ENCODE data around the gene TNFAIP8L1.

TNFAIP8L1 gene

GRCh38 chr19:4613254-4613751 is 26.0 kb upstream of the TNFAIP8L1 start:
- no peak overlapping the region for H3K4me3 ChIP-seq (ENCODE audit: low read depth, low read length)
- H3K9ac ChIP-seq (ENCODE audit: low read length): no peak overlapping the region
- H3K27ac ChIP-seq (ENCODE audit: low read depth, low read length): no peak overlapping the region
- no peaks in the 10 kb centered on the region for H3K36me3 ChIP-seq (ENCODE audit: control insufficient read depth, insufficient read depth, low read length)
- no peaks in the 10 kb centered on the region for H3K9me3 ChIP-seq (ENCODE audit: control insufficient read depth, insufficient read depth, low read depth, low read length)
- peaks cover 8% of the 10 kb centered on the region for H3K4me1 ChIP-seq (ENCODE audit: control insufficient read depth, insufficient read depth, low read length)
- peaks cover 5% of the 10 kb centered on the region; the same call in 1 of the 2 replicates for H3K27me3 ChIP-seq (ENCODE audit: control insufficient read depth, insufficient read depth, low read length)

GRCh38 chr19:4618019-4618418 is 21.3 kb upstream of the TNFAIP8L1 start:
- Histone ChIP-seq H3K4me3 (ENCODE audit: low read depth, low read length) (no peak overlapping the region), H3K27me3 (ENCODE audit: control insufficient read depth, insufficient read depth, low read length) (peaks cover 7% of the 10 kb centered on the region; the same call in 1 of the 2 replicates), H3K9ac (ENCODE audit: low read length) (no peak overlapping the region), H3K36me3 (ENCODE audit: control insufficient read depth, insufficient read depth, low read length) (no peaks in the 10 kb centered on the region), H3K27ac (ENCODE audit: low read depth, low read length) (no peak overlapping the region), H3K9me3 (ENCODE audit: control insufficient read depth, insufficient read depth, low read depth, low read length) (no peaks in the 10 kb centered on the region), H3K4me1 (ENCODE audit: control insufficient read depth, insufficient read depth, low read length) (peaks cover 3% of the 10 kb centered on the region; the same call in 1 of the 2 replicates)

- Histone ChIP-seq H3K9ac (ENCODE audit: low read length) (no peak overlapping the region), H3K4me1 (ENCODE audit: control insufficient read depth, insufficient read depth, low read length) (peaks cover 5% of the 10 kb centered on the region; the same call in 1 of the 2 replicates), H3K9me3 (ENCODE audit: control insufficient read depth, insufficient read depth, low read depth, low read length) (no peaks in the 10 kb centered on the region), H3K27ac (ENCODE audit: low read depth, low read length) (no peak overlapping the region), H3K36me3 (ENCODE audit: control insufficient read depth, insufficient read depth, low read length) (no peaks in the 10 kb centered on the region), H3K4me3 (ENCODE audit: low read depth, low read length) (no peak overlapping the region), H3K27me3 (ENCODE audit: control insufficient read depth, insufficient read depth, low read length) (peaks cover 7% of the 10 kb centered on the region; the same call in 1 of the 2 replicates)
Observed at GRCh38 chr19:4619668-4620294, 19.5 kb upstream of the TNFAIP8L1 start.

- Histone ChIP-seq H3K27me3 (ENCODE audit: control insufficient read depth, insufficient read depth, low read length) (peaks cover 7% of the 10 kb centered on the region; the same call in 1 of the 2 replicates), H3K4me3 (ENCODE audit: low read depth, low read length) (no peak overlapping the region), H3K36me3 (ENCODE audit: control insufficient read depth, insufficient read depth, low read length) (no peaks in the 10 kb centered on the region), H3K9ac (ENCODE audit: low read length) (no peak overlapping the region), H3K27ac (ENCODE audit: low read depth, low read length) (no peak overlapping the region), H3K4me1 (ENCODE audit: control insufficient read depth, insufficient read depth, low read length) (peaks cover 5% of the 10 kb centered on the region; the same call in 1 of the 2 replicates), H3K9me3 (ENCODE audit: control insufficient read depth, insufficient read depth, low read depth, low read length) (no peaks in the 10 kb centered on the region)
Observed at GRCh38 chr19:4620675-4621074, 18.6 kb upstream of the TNFAIP8L1 start.

- Histone ChIP-seq H3K27me3 (ENCODE audit: control insufficient read depth, insufficient read depth, low read length) (peaks cover 6% of the 10 kb centered on the region; the same call in 1 of the 2 replicates), H3K27ac (ENCODE audit: low read depth, low read length) (no peak overlapping the region), H3K4me1 (ENCODE audit: control insufficient read depth, insufficient read depth, low read length) (peaks cover 5% of the 10 kb centered on the region; the same call in 1 of the 2 replicates), H3K36me3 (ENCODE audit: control insufficient read depth, insufficient read depth, low read length) (no peaks in the 10 kb centered on the region), H3K9me3 (ENCODE audit: control insufficient read depth, insufficient read depth, low read depth, low read length) (no peaks in the 10 kb centered on the region), H3K4me3 (ENCODE audit: low read depth, low read length) (no peak overlapping the region), H3K9ac (ENCODE audit: low read length) (no peak overlapping the region)
Observed at GRCh38 chr19:4622695-4623421, 16.5 kb upstream of the TNFAIP8L1 start.

GRCh38 chr19:4624301-4624700 is 15.0 kb upstream of the TNFAIP8L1 start:
- H3K27ac ChIP-seq (ENCODE audit: low read depth, low read length): no peak overlapping the region
- no peak overlapping the region for H3K9ac ChIP-seq (ENCODE audit: low read length)
- H3K4me3 ChIP-seq (ENCODE audit: low read depth, low read length): no peak overlapping the region

GRCh38 chr19:4624733-4625362 is 14.5 kb upstream of the TNFAIP8L1 start:
- H3K9ac ChIP-seq (ENCODE audit: low read length): no peak overlapping the region
- H3K4me1 ChIP-seq (ENCODE audit: control insufficient read depth, insufficient read depth, low read length): peaks cover 5% of the 10 kb centered on the region; the same call in 1 of the 2 replicates
- no peaks in the 10 kb centered on the region for H3K27me3 ChIP-seq (ENCODE audit: control insufficient read depth, insufficient read depth, low read length)
- no peak overlapping the region for H3K27ac ChIP-seq (ENCODE audit: low read depth, low read length)
- H3K9me3 ChIP-seq (ENCODE audit: control insufficient read depth, insufficient read depth, low read depth, low read length): no peaks in the 10 kb centered on the region
- no peaks in the 10 kb centered on the region for H3K36me3 ChIP-seq (ENCODE audit: control insufficient read depth, insufficient read depth, low read length)
- no peak overlapping the region for H3K4me3 ChIP-seq (ENCODE audit: low read depth, low read length)

More at GRCh38 chr19:4624301-4624700, 15.0 kb upstream of the TNFAIP8L1 start:
- Histone ChIP-seq H3K4me1 (ENCODE audit: control insufficient read depth, insufficient read depth, low read length) (peaks cover 5% of the 10 kb centered on the region; the same call in 1 of the 2 replicates), H3K9me3 (ENCODE audit: control insufficient read depth, insufficient read depth, low read depth, low read length) (no peaks in the 10 kb centered on the region), H3K27me3 (ENCODE audit: control insufficient read depth, insufficient read depth, low read length) (no peaks in the 10 kb centered on the region; the same call in 1 of the 2 replicates), H3K36me3 (ENCODE audit: control insufficient read depth, insufficient read depth, low read length) (no peaks in the 10 kb centered on the region)

GRCh38 chr19:4633140-4633967 is 6.0 kb upstream of the TNFAIP8L1 start:
- Histone ChIP-seq H3K9me3 (ENCODE audit: control insufficient read depth, insufficient read depth, low read depth, low read length) (no peaks in the 10 kb centered on the region), H3K36me3 (ENCODE audit: control insufficient read depth, insufficient read depth, low read length) (no peaks in the 10 kb centered on the region), H3K27me3 (ENCODE audit: control insufficient read depth, insufficient read depth, low read length) (peaks cover 11% of the 10 kb centered on the region), H3K9ac (ENCODE audit: low read length) (no peak overlapping the region), H3K4me3 (ENCODE audit: low read depth, low read length) (no peak overlapping the region), H3K27ac (ENCODE audit: low read depth, low read length) (no peak overlapping the region), H3K4me1 (ENCODE audit: control insufficient read depth, insufficient read depth, low read length) (peaks cover 10% of the 10 kb centered on the region; the same call in 1 of the 2 replicates)

GRCh38 chr19:4635754-4636116 is 3.6 kb upstream of the TNFAIP8L1 start:
- Histone ChIP-seq H3K27ac (ENCODE audit: low read depth, low read length) (no peak overlapping the region), H3K9me3 (ENCODE audit: control insufficient read depth, insufficient read depth, low read depth, low read length) (no peaks in the 10 kb centered on the region), H3K27me3 (ENCODE audit: control insufficient read depth, insufficient read depth, low read length) (peaks cover 11% of the 10 kb centered on the region), H3K9ac (ENCODE audit: low read length) (peak overlapping the region; percentile 80), H3K4me3 (ENCODE audit: low read depth, low read length) (peak overlapping the region; percentile 82), H3K4me1 (ENCODE audit: control insufficient read depth, insufficient read depth, low read length) (peaks cover 23% of the 10 kb centered on the region), H3K36me3 (ENCODE audit: control insufficient read depth, insufficient read depth, low read length) (no peaks in the 10 kb centered on the region)

- Histone ChIP-seq H3K4me1 (ENCODE audit: control insufficient read depth, insufficient read depth, low read length) (peaks cover 23% of the 10 kb centered on the region), H3K4me3 (ENCODE audit: low read depth, low read length) (peak overlapping the region; percentile 82), H3K9me3 (ENCODE audit: control insufficient read depth, insufficient read depth, low read depth, low read length) (no peaks in the 10 kb centered on the region), H3K36me3 (ENCODE audit: control insufficient read depth, insufficient read depth, low read length) (no peaks in the 10 kb centered on the region), H3K27ac (ENCODE audit: low read depth, low read length) (no peak overlapping the region), H3K27me3 (ENCODE audit: control insufficient read depth, insufficient read depth, low read length) (peaks cover 11% of the 10 kb centered on the region), H3K9ac (ENCODE audit: low read length) (peak overlapping the region; percentile 80)
Observed at GRCh38 chr19:4636151-4636717, 3.1 kb upstream of the TNFAIP8L1 start.

Measured in HUES6 (cell line).